ENCODE data around the gene KISS1R. TPM values are rescaled to one million over a fixed set of nuclear protein-coding genes. Genes with fewer than 3 reads are reported as not detected.

KISS1R gene
- total RNA-seq, 1 experiment from 2014 or later, result not detected

GRCh38 chr19:964761-965694 lies 47.9 kb downstream of the KISS1R start:
- Histone ChIP-seq H3K9me2 (replicated peaks; ENCODE audit: insufficient read depth, low read length) (no peaks in the 10 kb centered on the region), H4K20me1 (ENCODE audit: insufficient read depth, low read depth, low read length) (no peaks in the 10 kb centered on the region), H3K9me3 (ENCODE audit: low read length) (no peaks in the 10 kb centered on the region), H3K4me2 (ENCODE audit: low read depth, low read length, poor library complexity, severe bottlenecking) (no peak overlapping the region), H2AFZ (ENCODE audit: low read length) (no peak overlapping the region), H3K4me1 (ENCODE audit: low read length) (no peaks in the 10 kb centered on the region), H3K27me3 (ENCODE audit: low read length) (no peaks in the 10 kb centered on the region), H3K36me3 (ENCODE audit: insufficient read depth, low read length) (no peaks in the 10 kb centered on the region), H3K79me2 (ENCODE audit: low read length) (no peaks in the 10 kb centered on the region), H3K27ac (ENCODE audit: low read length) (no peak overlapping the region), H3K4me3 (ENCODE audit: low read length) (no peak overlapping the region), H3K9ac (ENCODE audit: low read length) (no peak overlapping the region)
- peak; percentile 65 for DNase-seq

- DNase-seq, result no peak
- Histone ChIP-seq H3K79me2 (ENCODE audit: low read length) (no peaks in the 10 kb centered on the region), H4K20me1 (ENCODE audit: insufficient read depth, low read depth, low read length) (no peaks in the 10 kb centered on the region), H3K4me3 (ENCODE audit: low read length) (no peak overlapping the region), H3K9ac (ENCODE audit: low read length) (no peak overlapping the region), H3K4me2 (ENCODE audit: low read depth, low read length, poor library complexity, severe bottlenecking) (no peak overlapping the region), H3K9me3 (ENCODE audit: low read length) (peaks cover 6% of the 10 kb centered on the region), H3K27ac (ENCODE audit: low read length) (no peak overlapping the region), H3K27me3 (ENCODE audit: low read length) (no peaks in the 10 kb centered on the region), H2AFZ (ENCODE audit: low read length) (no peak overlapping the region), H3K36me3 (ENCODE audit: insufficient read depth, low read length) (no peaks in the 10 kb centered on the region), H3K9me2 (replicated peaks; ENCODE audit: insufficient read depth, low read length) (no peaks in the 10 kb centered on the region), H3K4me1 (ENCODE audit: low read length) (no peaks in the 10 kb centered on the region)
Observed at GRCh38 chr19:966485-967088, 49.5 kb downstream of the KISS1R start.

Small RNAs within 50 kb of the gene (small RNA-seq; reads per million reads assigned to genes)
- 0.16 reads per million for gene RNU6-9

Other genes starting within 250 kb of the KISS1R start
- gene FSTL3, start 240.9 kb upstream of the KISS1R start, total RNA-seq (2014; rRNA removed; shearing (Covaris generic); ENCODE audit: low replicate concordance), result 2.3 and 3.0 TPM in 2 replicates
- gene PRSS57, start 221.9 kb upstream of the KISS1R start, total RNA-seq (2014; rRNA removed; shearing (Covaris generic); ENCODE audit: low replicate concordance), result not detected in 2 replicates
- 3.5 TPM in 1 of 2 replicates, not detected in the other for gene PALM, start 208.4 kb upstream of the KISS1R start, total RNA-seq (2014; rRNA removed; shearing (Covaris generic); ENCODE audit: low replicate concordance)
- not detected in 2 replicates for gene MISP, start 166.2 kb upstream of the KISS1R start, total RNA-seq (2014; rRNA removed; shearing (Covaris generic); ENCODE audit: low replicate concordance)
- gene PTBP1, start 119.9 kb upstream of the KISS1R start, total RNA-seq (2014; rRNA removed; shearing (Covaris generic); ENCODE audit: low replicate concordance), result 170 and 172 TPM in 2 replicates
- gene PLPPR3, start 95.4 kb upstream of the KISS1R start, total RNA-seq (2014; rRNA removed; shearing (Covaris generic); ENCODE audit: low replicate concordance), result not detected in 2 replicates
- not detected in 2 replicates for gene AZU1, start 89.5 kb upstream of the KISS1R start, total RNA-seq (2014; rRNA removed; shearing (Covaris generic); ENCODE audit: low replicate concordance)
- gene PRTN3, start 76.3 kb upstream of the KISS1R start, total RNA-seq (2014; rRNA removed; shearing (Covaris generic); ENCODE audit: low replicate concordance), result not detected in 2 replicates
- gene ELANE, start 65.0 kb upstream of the KISS1R start, total RNA-seq (2014; rRNA removed; shearing (Covaris generic); ENCODE audit: low replicate concordance), result not detected in 2 replicates
- gene CFD, start 57.7 kb upstream of the KISS1R start, total RNA-seq (2014; rRNA removed; shearing (Covaris generic); ENCODE audit: low replicate concordance), result 1.5 and 6.9 TPM in 2 replicates
- 10.8 and 14.1 TPM in 2 replicates for gene MED16, start 24.1 kb upstream of the KISS1R start, total RNA-seq (2014; rRNA removed; shearing (Covaris generic); ENCODE audit: low replicate concordance)
- gene RNU6-9, start 23.8 kb upstream of the KISS1R start, total RNA-seq (2014; rRNA removed; shearing (Covaris generic); ENCODE audit: low replicate concordance), result not detected in 2 replicates
- gene R3HDM4, start 4.1 kb upstream of the KISS1R start, total RNA-seq (2014; rRNA removed; shearing (Covaris generic); ENCODE audit: low replicate concordance), result 41.9 and 43.8 TPM in 2 replicates
- 2.0 and 4.6 TPM in 2 replicates for gene ARID3A, start 8.7 kb downstream of the KISS1R start, total RNA-seq (2014; rRNA removed; shearing (Covaris generic); ENCODE audit: low replicate concordance)
- gene WDR18, start 67.0 kb downstream of the KISS1R start, total RNA-seq (2014; rRNA removed; shearing (Covaris generic); ENCODE audit: low replicate concordance), result 41.1 and 87.2 TPM in 2 replicates
- gene GRIN3B, start 83.1 kb downstream of the KISS1R start, total RNA-seq (2014; rRNA removed; shearing (Covaris generic); ENCODE audit: low replicate concordance), result 1.4 TPM in 1 of 2 replicates, not detected in the other
- gene TMEM259, start 103.8 kb downstream of the KISS1R start, total RNA-seq (2014; rRNA removed; shearing (Covaris generic); ENCODE audit: low replicate concordance), result 133 and 167 TPM in 2 replicates
- gene RNU6-2, start 104.2 kb downstream of the KISS1R start, total RNA-seq (2014; rRNA removed; shearing (Covaris generic); ENCODE audit: low replicate concordance), result not detected in 2 replicates
- gene CNN2, start 109.3 kb downstream of the KISS1R start, total RNA-seq (2014; rRNA removed; shearing (Covaris generic); ENCODE audit: low replicate concordance), result 88.6 and 97.9 TPM in 2 replicates
- 23.8 and 31.7 TPM in 2 replicates for gene ABCA7, start 122.8 kb downstream of the KISS1R start, total RNA-seq (2014; rRNA removed; shearing (Covaris generic); ENCODE audit: low replicate concordance)
- gene ARHGAP45, start 149.8 kb downstream of the KISS1R start, total RNA-seq (2014; rRNA removed; shearing (Covaris generic); ENCODE audit: low replicate concordance), result 31.5 and 114 TPM in 2 replicates
- gene POLR2E, start 178.0 kb downstream of the KISS1R start, total RNA-seq (2014; rRNA removed; shearing (Covaris generic); ENCODE audit: low replicate concordance), result 117 and 222 TPM in 2 replicates
- gene GPX4, start 186.7 kb downstream of the KISS1R start, total RNA-seq (2014; rRNA removed; shearing (Covaris generic); ENCODE audit: low replicate concordance), result 286 and 423 TPM in 2 replicates

Data from Karpas-422 (cell line).